NCI-H1092 (cell line): Measurements from ENCODE around the gene CYP26B1.
"Not testable (repeated sequence)": the region's sequence is repeated elsewhere in the genome, so short reads cannot be mapped to it uniquely, and the experiment has no call there.

Experiments used
- DNase-seq: peaks from one replicate; lab custom pipeline; 2025; lab: John Stamatoyannopoulos, UW

The CYP26B1 gene

GRCh38 chr2:72109291-72109690 is 38.4 kb downstream of the CYP26B1 start:
- DNase-seq, result no peak

GRCh38 chr2:72108121-72108520 is 39.5 kb downstream of the CYP26B1 start:
- no peak for DNase-seq

DNA sequence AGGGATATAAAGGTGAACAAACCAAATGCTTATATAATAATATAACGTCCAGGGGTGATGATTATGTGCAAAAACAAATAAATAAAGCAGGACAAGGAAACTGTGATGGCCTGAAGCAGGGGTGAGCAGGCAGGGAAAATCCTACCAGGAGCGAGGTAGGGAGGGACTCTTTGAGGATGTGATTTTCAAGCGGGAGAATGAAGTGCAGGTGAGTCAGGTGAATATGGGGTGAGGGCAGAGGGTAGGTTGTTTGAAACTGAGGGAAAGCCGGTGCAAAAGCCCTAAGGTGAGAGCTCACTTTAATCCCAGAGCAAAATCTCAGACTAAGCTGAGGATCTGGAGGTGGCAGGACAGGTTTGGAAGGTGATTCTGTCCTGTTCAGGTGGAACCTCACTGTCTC is 40.7 kb downstream of the CYP26B1 start:
- DNase-seq, result no peak

DNA sequence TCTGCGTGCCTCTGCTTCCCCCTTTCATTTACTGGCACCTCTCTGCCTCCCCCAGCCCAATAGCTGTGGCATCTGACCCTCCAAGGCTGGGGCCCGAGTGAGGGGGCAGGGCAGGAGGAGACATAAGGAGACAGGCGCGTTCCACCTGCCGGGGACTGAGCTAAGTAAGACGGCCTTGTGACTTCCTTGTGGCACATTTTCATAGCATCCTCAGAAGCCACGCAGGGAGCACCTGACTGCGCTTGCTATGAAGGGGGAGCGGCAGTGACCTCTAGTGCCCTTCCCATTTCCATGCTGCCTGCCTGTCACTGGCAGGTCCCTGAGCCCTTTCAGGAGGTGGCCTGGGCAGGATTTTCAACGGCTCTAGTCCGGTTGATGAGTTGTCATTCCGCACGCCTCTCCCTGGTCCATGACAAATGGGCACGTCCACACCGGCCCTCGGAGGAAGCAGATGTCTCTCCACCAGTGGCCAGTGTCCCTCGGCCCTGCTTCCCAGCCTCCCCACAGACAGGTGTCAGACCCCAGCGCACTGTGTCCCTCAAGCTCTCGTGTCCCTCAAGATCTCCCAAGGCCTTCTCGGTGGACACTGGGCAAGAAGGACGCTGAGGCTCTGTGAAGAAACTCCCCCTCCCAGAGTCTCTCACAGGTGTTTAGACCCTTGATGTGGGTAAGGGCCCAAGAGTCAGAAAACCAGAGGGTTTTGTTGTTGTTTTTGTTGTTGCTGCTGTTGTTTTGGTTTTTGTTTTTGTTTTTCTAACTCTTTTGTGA is 42.7 kb downstream of the CYP26B1 start:
- no peak for DNase-seq

DNA sequence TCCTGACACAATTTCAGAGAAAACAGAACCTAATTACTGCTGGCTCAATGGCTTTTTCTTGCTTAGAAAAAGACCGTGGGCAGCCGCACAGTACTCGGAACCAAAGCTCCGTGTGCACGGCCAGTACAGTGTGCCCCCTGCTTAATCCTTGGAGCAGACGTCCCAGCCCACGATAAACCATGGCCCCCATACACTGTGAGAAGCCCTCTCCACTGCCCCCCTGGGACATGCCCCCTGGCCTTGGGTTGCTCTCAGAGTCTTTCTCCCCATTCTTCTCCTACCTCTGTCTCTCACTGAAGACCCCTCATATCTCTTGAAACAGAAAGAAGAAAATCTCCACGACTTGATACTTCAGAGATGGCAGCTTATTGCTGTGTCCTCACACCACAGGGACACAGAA is 44.0 kb downstream of the CYP26B1 start:
- DNase-seq, result no peak

GRCh38 chr2:72103161-72103560 is 44.5 kb downstream of the CYP26B1 start:
- no peak for DNase-seq

- no peak for DNase-seq
Observed at GRCh38 chr2:72098935-72099334, 48.7 kb downstream of the CYP26B1 start.

DNA sequence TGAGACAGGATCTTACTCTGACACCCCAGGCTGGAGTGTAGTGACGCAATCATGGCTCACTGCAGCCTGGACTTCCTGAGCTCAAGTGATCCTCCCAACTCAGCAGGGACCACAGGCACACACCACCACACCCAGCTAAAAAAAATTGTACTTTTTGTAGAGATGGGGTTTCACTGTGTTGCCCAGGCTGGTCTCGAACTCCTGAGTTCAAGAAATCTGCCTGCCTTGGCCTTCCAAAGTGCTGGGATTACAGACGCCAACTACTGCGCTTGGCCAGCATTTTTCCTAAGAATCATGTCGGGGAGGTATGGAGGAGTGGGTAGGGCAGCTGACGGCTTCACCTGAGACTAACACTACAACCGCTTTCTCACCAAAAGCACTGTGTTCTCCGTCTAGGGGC is 50.4 kb downstream of the CYP26B1 start:
- no peak for DNase-seq

DNA sequence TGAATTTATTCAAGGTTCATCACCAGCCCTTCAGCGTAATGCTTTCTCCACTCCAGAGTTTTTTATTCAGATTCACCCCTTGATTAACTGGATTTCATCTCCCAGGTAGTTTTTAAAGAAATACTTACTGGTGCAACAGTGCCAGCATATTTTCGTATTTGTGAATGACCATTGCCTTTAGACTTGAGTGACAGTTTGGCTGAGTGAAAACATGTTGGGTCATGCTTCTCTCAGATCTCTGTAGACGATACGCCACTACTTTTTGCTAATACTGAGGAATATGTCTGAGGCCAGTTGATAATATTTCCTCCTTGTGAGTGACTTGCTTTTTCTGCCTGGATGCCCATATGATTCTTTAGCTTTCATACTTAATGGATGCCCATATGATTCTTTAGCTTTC is 51.5 kb downstream of the CYP26B1 start:
- no peak for DNase-seq

- DNase-seq, result no peak
Observed at GRCh38 chr2:72095364-72095763, 52.3 kb downstream of the CYP26B1 start.

DNA sequence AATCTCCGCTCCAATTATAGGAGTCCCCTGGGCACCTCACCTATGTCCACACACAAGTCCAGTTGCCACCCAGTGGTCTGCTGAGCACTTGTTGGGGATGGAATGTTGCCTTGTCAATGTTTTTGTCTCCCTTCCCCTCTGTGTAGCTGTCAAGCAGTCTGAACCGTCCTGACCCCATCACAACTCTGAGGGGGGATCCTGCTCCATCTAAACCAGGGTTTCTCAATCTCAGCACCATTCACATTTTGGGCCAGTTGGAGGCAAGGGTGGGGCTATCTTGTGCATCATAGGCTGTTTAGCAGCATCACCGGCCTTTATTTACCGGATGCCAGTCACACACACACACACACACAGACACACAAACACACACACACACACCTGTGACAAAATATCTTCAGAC is 53.0 kb downstream of the CYP26B1 start:
- no peak for DNase-seq

GRCh38 chr2:72092111-72092510 is 55.6 kb downstream of the CYP26B1 start:
- DNase-seq, result no peak

GRCh38 chr2:72090781-72091482 is 56.7 kb downstream of the CYP26B1 start:
- DNase-seq, result no peak

- DNase-seq, result no peak
Observed at GRCh38 chr2:72090271-72090720, 57.4 kb downstream of the CYP26B1 start.

- DNase-seq, result no peak
Observed at GRCh38 chr2:72089537-72089936, 58.1 kb downstream of the CYP26B1 start.

GRCh38 chr2:72089028-72089427 is 58.6 kb downstream of the CYP26B1 start:
- no peak for DNase-seq

GRCh38 chr2:72086871-72087633 is 60.6 kb downstream of the CYP26B1 start:
- not testable (repeated sequence) for DNase-seq

DNA sequence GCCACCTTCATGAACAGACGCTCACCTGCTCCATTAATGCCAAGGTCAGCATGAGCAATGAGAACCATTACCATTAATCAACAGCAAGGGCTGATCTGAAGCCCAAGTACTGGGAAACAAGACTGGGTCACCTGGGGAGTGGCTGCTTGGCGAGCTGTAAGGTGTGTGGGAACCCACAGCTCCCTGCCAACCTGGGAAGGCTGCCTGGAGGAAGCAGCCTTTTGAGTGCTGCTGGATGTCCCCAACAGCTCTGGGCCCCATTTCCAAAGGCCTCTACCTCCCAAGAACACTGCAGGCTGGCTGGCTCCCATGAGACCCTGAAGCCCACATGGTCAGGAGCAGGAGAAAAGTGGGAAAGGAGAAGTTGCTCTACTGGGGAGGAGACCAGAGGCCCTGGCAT is 62.1 kb downstream of the CYP26B1 start:
- no peak for DNase-seq

DNA sequence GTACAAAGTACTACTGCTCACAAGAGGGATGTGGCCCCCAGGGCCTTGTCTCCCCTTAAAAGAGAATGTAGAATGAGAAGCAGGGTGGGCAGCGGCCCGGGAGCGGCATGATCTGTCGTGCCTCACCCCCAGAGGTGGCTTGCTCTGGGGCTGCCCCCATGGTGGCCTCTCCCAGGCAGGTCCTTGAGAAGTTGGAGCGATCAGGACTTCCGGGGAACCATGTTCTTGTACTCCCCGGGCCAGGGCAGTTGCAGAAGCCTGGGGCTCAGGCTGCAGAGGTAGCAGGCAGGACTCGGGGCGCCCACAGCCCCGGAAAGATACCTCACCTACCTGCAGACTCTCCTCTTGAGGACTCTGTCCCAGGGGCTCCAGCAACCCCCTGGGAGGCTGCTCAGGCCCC is 62.6 kb downstream of the CYP26B1 start:
- DNase-seq, result no peak

GRCh38 chr2:72084584-72084976 is 63.1 kb downstream of the CYP26B1 start:
- DNase-seq, result no peak

GRCh38 chr2:72083751-72084583 is 63.7 kb downstream of the CYP26B1 start:
- no peak for DNase-seq

DNA sequence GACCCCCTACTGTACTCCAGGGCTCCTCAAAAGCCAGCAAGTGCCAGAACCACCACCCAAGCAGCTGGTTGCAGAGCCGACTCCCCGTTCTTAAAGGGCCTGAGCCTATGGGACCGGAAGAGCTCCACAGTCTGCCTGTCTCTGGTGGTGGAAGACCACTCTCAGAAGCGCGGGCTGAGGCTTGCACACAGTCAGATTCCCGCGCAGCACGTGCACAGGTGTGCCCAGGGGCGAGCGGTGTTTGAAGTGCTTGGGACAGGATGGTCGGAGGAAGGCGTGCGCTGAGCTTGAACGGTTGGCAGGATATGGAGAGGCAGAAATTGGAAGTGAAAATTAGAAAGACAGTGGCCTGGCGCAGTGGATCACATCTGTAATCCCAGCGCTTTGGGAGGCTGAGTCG is 64.8 kb downstream of the CYP26B1 start:
- DNase-seq, result no peak
